Body of pancreas (tissue), 4 donors: Measurements from ENCODE around the gene MRPL40.

Experiments used
- POLR2A ChIP-seq, 3 donors: fragments of 450-650 bp; IDR thresholded peaks; one replicate each; pipeline ENCODE4 v1.6.1; 2016; ENCODE audit warnings: antibody characterized with exemption in 3 of 3, mild to moderate bottlenecking in 2 of 3
- TF ChIP-seq, protein P1 (sequence below), 7 experiments: fragments of 450-650 bp in 4 of 7; fragments of 200-600 bp in 3 of 7; sonication (generic) in 3 of 7; IDR thresholded peaks; one replicate each; pipeline ENCODE4 v1.5.1; 2016 to 2019; ENCODE audit warnings: antibody characterized with exemption in 7 of 7

DNA sequence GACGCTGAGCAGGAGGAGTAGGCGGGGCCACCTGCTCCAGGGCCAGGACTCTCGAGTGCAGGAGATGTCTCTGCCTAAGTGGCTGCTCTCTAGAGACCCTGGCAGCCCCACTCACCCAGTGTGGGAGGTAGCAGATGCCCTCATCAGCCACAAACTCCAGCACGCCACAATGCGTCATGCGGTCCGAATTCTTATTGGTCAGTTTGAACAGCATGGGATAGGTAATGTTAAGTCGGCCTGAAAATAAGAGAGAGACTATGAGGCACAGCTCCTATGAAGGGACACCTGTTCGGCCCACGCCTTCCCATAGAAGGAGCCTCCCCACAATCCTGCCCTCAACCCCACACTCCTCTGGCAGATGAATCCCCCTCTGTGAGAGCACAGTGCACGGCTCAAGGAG lies 39.2 kb downstream of the MRPL40 start:
- TF ChIP-seq, protein P1, sequence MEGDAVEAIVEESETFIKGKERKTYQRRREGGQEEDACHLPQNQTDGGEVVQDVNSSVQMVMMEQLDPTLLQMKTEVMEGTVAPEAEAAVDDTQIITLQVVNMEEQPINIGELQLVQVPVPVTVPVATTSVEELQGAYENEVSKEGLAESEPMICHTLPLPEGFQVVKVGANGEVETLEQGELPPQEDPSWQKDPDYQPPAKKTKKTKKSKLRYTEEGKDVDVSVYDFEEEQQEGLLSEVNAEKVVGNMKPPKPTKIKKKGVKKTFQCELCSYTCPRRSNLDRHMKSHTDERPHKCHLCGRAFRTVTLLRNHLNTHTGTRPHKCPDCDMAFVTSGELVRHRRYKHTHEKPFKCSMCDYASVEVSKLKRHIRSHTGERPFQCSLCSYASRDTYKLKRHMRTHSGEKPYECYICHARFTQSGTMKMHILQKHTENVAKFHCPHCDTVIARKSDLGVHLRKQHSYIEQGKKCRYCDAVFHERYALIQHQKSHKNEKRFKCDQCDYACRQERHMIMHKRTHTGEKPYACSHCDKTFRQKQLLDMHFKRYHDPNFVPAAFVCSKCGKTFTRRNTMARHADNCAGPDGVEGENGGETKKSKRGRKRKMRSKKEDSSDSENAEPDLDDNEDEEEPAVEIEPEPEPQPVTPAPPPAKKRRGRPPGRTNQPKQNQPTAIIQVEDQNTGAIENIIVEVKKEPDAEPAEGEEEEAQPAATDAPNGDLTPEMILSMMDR (IDR thresholded peaks at IDR 0.05): no peak
- no peak for TF ChIP-seq POLR2A (IDR thresholded peaks at IDR 0.05)
